Fibroblast of skin of left quadriceps (primary cell): Measurements from ENCODE around the gene CPLX1.

Experiments
- DNase-seq, 2 experiments: peaks; one replicate each; pipeline ENCODE4 v3.0.0-alpha.2; 2013; ENCODE audit warnings: low read depth in 2 of 2

CPLX1 gene

DNA sequence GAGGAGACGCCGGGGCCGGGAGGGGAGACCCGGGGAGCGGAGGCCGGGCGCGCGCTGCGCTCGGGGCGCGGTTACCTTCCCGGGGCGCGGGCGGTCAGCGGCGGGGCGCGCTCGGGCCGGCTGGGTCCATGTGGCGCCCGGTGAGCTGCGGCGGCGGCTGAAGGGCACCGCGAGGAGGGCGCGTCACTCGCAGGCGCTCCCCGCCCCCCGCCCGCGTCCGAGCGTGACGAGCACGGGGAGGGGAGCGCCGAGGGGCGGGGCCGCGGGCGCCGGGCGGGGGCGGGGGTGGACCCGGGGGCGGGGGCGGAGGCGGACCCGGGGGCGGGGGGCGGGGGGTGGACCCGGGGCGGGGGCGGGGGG, at the start of gene CPLX1:
Gene CPLX1, minus strand, starts transcription at position 159 of the 360 bp plus-strand sequence. CDS start 1,607 bp downstream, outside the sequence.
- DNase-seq: no peak

DNA sequence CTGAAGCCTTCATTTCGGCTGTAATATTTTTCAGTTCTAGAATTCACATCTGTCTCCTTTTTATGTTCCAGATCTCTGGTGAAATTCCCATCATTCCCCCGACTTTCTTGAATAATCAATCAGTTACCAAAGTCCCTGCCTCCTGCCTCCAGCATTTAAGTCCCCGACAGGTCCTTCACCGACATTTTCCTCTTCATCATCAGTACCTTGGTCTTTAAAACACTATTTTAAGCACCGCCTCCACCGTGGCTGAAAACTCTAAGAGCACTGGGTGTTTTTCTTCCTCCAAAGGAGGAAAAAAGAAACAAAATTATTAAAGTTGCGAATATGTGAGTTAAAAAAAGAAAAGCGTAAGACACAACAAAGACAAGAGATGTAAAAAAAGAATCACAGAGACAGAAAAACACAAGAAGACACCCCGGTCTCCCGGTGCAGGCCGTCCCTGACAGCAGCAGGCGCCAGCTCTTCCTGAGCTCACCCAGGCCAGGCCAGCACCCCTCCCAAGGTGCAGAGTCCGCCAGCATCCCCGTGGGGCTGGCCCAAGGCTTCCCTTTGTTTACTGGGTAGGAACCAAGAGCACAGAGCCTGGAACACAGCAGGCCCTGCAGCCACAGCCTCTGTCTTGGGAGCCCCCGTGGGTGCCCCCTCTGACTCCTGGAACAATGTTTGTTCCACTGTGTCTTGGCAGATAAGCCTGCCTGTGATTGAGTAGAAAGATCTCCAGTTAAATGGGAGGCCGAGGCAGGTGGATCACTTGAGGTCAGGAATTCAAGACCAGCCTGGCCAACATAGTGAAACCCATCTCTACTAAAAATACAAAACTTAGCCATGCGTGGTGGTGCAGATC, 49.3 kb upstream of the CPLX1 start:
- no peak for DNase-seq

- DNase-seq: no peak
These were observed 48.1 kb upstream of the CPLX1 start for GRCh38 chr4:874056-874455.

GRCh38 chr4:872241-872981, 46.5 kb upstream of the CPLX1 start:
- DNase-seq: no peak

DNA sequence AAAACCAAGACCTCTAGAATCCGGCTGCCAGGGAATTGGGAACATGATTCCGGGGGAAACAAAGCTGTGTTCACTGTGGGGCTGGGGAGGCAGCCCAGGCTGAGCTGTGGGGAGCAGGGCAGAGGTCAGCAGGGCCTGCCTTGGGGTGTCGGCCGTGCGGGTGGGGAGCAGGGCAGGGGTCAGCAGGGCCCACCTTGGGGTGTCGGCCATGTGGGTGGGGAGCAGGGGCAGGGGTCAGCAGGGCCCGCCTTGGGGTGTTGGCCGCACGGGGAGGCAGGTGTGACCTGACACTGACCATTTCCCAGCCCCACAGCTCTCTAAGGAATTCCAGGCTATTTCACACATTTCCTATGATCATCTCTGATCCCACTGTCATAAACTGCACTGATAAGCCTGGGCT, 45.6 kb upstream of the CPLX1 start:
- DNase-seq: no peak

DNA sequence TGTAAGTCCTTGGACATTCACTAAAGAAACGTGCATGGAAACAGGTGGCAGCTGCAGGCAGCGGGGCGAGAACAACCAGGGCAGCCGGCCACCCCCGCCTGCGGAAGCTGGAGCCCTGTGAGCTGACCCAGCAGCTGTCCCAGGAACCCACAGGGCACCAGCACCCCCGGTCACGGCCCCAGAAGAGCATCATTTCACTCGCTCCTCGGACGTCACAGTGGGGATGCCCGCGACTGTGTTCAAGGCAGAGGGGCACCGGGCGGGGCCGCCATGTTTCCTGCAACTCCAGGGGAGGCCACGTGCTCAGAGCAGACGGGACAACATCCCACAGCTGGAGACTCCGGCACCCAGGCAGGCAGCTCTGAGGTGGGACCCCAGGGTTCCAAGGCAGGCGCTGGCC, 45.0 kb upstream of the CPLX1 start:
- no peak for DNase-seq

DNA sequence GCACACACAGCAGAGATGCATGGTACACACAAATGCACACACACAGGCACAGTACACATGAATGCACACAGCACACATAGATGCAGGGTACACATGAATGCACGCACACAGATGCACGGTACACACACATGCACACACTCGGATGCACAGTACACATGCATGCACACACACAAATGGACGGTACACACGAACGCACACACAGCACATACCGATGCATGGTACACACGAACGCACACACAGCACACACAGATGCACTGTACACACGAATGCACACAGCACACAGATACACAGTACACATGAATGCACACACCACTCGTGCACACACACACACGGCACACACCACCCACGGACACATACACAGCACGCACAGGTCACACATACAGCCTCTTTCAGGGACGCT, 43.8 kb upstream of the CPLX1 start:
- DNase-seq: no peak

DNA sequence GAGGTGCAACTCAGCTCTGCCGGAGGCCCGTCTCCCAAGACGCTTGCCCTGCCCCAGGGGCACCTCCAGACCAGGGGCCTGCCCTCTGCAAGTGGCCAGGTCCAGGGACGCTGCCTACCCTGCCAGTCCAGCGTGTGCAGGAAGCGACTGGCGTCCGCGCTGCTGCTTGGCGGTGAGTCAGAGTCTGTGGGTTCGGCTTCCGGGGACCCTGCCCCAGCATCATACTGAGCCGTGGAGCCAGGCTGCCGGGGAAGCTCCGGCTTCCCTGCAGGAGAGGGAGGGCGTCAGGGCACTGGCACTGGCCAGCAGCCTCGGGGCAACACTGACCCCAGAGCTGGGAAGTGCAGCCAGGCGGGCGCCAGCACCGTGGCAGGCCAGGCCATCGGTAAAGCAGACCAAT, 42.5 kb upstream of the CPLX1 start:
- no peak for DNase-seq

DNA sequence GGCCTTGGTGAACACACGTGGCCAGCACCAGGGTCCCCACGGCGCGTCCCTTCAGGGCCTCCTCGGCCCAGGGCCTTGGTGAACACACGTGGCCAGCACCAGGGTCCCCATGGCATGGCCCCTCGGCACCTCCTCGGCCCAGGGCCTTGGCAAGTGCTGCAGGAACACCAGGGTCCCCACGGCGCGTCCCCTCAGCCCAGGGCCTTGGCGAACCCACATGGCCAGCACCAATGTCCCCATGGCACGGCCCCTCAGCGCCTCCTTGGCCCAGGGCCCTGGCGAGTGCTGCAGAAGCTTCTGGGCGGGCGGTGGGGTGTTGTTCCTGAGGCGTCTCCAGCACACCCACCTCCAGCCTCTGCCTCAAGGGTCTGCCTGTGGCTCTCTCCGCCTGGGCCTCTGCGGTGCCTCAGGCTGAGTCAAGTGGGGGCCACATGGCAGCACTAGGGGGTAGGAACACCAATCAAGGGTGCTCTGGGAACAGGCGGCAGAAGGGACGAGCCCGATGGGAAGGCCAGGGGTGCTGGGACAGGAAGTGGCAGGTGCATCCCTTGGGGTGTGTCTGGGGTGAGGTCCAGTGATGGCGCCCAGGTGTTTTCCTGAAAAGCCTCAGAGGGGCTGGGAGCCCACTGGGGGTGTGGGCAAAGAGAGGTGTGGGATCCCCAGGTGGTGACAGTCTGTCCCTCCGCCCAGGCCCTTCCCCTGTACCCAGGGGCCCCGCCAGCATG, 41.8 kb upstream of the CPLX1 start:
- DNase-seq: no peak

DNA sequence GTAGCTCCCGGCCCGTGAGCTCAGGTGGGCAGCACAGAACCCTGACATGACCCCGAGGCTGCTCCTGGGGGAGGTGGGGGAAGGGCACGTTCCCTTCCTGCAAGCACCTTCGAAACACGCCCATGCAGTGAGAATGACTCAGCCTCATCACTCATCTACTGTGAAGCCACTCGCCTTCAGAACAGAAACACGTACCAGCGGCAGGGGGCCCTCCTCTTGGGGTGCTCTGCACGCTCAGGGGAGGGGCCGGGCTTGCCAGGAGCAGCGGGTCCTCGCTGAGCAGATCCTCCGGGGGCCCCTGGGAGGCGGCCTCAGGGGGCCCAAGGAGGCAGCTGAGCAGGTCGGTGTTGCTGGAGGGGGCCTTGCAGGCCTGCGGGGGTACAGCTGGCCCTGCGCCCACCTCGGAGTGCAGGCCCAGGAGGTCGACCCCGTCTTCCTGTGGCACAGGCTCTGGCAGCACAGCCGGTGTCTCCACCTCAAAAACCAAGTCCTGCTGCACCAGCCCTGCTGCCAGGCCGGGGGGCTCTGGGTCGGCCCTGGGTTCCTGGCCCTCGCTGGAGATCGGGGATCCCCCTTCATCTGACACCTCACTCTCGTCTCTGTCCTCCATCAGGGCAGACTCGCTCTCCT, 40.9 kb upstream of the CPLX1 start:
- DNase-seq: no peak

DNA sequence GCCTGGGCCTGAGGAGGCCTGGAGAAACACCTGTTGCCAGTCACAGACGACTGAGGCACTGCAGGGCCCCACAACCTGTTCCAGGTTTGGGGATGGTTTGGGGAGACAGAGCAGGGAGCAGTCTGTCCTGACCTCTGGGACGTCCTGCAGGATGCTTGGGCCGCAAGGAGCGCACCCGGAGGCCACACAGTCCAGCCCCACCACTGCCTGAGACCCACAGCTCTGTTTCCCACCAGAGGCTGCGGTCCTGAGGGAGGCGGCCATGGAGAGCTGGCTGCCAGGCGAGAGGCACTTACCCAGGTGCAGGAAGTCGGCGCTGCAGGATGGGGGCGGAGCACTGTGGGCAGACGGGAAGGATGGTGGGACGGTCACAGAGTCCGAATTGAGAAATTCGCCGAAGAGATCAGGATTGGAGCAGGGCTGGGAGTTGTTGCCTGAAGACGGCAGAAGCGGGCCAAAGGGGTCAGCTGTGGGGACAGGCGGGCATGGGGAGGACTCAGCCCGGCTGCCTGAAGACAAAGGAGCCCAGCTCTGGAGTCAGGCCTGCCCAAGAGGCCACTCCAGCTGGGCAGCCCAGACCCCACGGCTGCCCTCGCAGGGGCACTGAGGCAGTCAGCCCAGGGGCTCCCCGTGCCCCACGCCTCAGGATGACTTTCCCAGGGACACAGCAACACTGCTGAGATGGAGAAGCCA, 40.3 kb upstream of the CPLX1 start:
- no peak for DNase-seq

DNA sequence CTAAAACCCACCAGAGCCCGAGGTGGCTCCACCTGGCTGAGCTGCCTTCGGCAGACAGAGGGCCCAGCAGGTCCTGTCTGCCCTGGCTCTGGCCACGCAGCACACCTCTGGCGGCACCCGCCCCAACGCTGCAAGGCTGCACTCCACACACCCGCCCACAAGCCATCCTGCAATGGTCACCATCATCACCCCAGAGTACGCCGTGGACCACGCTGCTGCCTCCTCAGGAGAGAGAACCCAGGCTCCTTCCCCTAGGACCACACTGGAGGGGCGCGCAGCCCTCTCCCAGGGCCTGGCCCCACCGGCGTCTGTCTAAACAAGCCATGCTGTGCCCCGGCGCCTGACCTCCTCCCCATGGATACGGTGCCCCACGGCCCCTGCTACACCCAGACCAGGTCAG, 39.6 kb upstream of the CPLX1 start:
- DNase-seq: no peak

DNA sequence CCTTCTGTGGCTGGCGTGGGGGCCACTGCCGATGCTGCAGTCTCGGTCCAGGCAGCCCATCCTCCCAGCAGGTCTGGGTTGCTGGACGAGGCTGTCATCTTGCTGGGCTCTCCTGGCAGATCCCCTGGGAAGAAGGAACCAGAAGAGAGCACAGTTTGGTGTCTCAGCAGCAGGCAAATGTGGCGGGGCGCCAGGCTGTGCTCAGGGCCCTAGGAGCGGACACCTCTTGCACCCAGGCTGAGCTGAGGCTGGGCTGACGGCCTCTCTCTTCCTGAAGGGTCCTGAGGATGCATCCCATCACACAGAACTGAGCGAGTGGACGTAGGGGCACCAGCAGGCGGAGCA, 39.2 kb upstream of the CPLX1 start:
- DNase-seq: no peak

DNA sequence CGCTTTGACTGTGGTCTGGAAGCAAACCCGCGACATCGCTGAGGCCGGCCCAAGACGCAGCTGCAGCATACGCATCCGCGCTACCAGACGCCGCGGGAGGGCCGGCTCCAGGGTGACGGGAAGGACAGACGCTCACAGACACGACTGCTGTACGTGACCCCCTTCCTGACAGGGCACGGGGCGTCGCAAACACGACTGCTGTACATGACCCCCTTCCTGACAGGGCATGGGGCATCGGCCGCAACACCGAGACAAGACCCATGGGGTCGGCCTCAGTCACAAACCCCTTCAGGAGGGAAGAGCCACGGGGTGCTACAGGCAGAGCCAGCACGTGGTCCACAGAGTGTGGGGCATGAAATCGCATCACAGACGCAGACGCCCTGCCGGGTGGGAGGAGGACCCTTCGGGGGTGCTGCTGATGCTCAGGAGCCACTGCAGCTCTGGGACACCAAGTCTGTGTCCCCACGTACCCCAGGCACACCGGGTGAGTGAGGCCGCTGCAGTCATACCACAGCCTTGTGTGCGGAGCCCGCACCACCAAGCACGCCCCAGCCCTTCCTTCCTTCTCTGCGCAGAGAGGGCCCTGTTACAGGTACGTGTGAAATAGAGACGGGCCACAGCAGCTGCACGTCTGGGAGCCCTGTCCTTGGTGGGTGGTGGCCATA, 38.7 kb upstream of the CPLX1 start:
- DNase-seq: no peak

GRCh38 chr4:860561-860960, 34.6 kb upstream of the CPLX1 start:
- DNase-seq: no peak

- DNase-seq: no peak
These were observed 33.6 kb upstream of the CPLX1 start for GRCh38 chr4:859496-859895.

GRCh38 chr4:858831-859451, 33.0 kb upstream of the CPLX1 start:
- DNase-seq: no peak

GRCh38 chr4:858041-858481, 32.1 kb upstream of the CPLX1 start:
- DNase-seq: no peak

DNA sequence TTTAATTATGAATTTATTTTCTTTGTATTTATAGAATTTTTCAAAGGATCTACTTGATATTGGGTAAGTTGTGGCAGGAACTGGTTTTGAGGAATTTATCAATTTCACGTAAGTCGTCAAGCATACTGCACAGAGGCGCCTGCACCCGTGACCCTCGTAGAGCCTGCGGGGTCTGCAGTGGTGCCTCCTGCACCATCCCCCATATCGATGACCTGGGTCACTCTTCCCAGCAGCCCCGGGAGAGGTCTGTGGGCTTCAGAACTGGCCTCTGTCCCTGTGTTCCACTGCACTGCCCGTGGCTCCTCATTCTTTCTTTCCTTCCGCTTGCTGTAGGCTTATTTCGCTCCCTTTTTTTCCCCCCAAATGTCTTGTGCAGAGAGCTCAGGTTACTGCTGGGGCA, 31.5 kb upstream of the CPLX1 start:
- no peak for DNase-seq

DNA sequence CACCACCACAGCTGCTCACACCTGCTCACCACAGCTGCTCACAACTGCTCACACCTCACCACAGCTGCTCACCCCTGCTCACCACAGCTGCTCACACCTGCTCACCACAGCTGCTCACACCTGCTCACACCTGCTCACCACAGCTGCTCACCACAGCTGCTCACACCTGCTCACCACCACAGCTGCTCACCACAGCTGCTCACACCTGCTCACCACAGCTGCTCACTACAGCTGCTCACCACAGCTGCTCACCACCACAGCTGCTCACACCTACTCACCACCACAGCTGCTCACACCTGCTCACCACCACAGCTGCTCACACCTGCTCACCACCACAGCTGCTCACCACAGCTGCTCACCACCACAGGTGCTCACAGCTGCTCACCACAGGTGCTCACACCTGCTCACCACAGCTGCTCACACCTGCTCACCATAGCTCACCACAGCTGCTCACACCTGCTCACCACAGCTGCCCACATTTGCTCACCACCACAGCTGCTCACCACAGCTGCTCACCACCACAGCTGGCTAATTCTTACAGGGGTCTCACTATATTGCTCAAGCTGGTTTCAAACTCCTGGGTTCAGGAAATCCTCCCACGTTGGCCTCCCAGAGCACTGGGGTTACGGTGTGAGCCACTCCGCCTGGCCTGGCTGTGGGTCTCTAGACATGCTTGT, 30.4 kb upstream of the CPLX1 start:
- no peak for DNase-seq
